A673 (cell line): ENCODE measurements around the gene SLC47A2. TPM values are rescaled to one million over a fixed set of nuclear protein-coding genes. Genes with fewer than 3 reads are reported as not detected.
"Not testable (repeated sequence)": the region's sequence is repeated elsewhere in the genome, so short reads cannot be mapped to it uniquely, and the experiment has no call there.

Experiments
- Bru-seq: library from RNA; stranded (reverse); fragments of 400-500 nt; gene quantifications from one replicate; lab custom pipeline; 2021; lab: Mats Ljungman, UMichigan
- BruChase-seq, 2 experiments: library from RNA; stranded (reverse); fragments of 400-500 nt; gene quantifications; one replicate each; lab custom pipeline; 2021; lab: Mats Ljungman, UMichigan
- BruUV-seq: library from RNA; stranded (reverse); fragments of 400-500 nt; replicated peaks from 2 replicates; lab custom pipeline; 2021; lab: Mats Ljungman, UMichigan
- CTCF ChIA-PET: fragments of 300-600 bp; sonication (Branson Sonifier 250); formaldehyde crosslinking; loops from one replicate; lab custom pipeline; 2022; ENCODE audit warnings: antibody characterized with exemption; lab: Charles Lee
- POLR2A ChIA-PET: fragments of 300-600 bp; sonication (Branson Sonifier 250); formaldehyde crosslinking; loops from one replicate; lab custom pipeline; 2022; ENCODE audit warnings: antibody characterized with exemption; ENCODE audit not compliant: low non-redundant PET; lab: Charles Lee
- DNase-seq: peaks from one replicate; pipeline ENCODE4 v3.0.0-alpha.2; 2015; ENCODE audit warnings: low spot score
- H3K27ac ChIP-seq: fragments of 200-600 bp; sonication (generic); 2 replicates; pipeline ENCODE4 v1.5.1; 2016; ENCODE audit warnings: mixed run types, low read depth, mild to moderate bottlenecking, mixed read lengths, antibody characterized with exemption, low read length; ENCODE audit not compliant: poor library complexity, severe bottlenecking
- H3K27me3 ChIP-seq: fragments of 200-600 bp; sonication (generic); replicated peaks from 2 replicates; pipeline ENCODE4 v1.6.1; 2017; ENCODE audit warnings: mixed run types, low read depth, mild to moderate bottlenecking, mixed read lengths, antibody characterized with exemption, low read length; ENCODE audit not compliant: insufficient read depth, poor library complexity
- H3K36me3 ChIP-seq: fragments of 200-600 bp; sonication (generic); 2 replicates; pipeline ENCODE4 v1.6.1; 2016; ENCODE audit warnings: mixed run types, mild to moderate bottlenecking, mixed read lengths, antibody characterized with exemption, low read length; ENCODE audit not compliant: insufficient read depth, poor library complexity, severe bottlenecking
- H3K4me1 ChIP-seq: fragments of 200-600 bp; sonication (generic); 2 replicates; pipeline ENCODE4 v1.6.1; 2017; ENCODE audit warnings: mixed run types, mild to moderate bottlenecking, mixed read lengths, antibody characterized with exemption, low read length; ENCODE audit not compliant: insufficient read depth, poor library complexity, severe bottlenecking
- H3K4me3 ChIP-seq: fragments of 200-600 bp; sonication (generic); 2 replicates; pipeline ENCODE4 v1.5.1; 2016; ENCODE audit warnings: low read depth, mixed run types, mild to moderate bottlenecking, mixed read lengths, low read length; ENCODE audit not compliant: poor library complexity, severe bottlenecking
- H3K9me3 ChIP-seq: fragments of 200-600 bp; sonication (generic); 2 replicates; pipeline ENCODE4 v1.6.1; 2016; ENCODE audit warnings: mixed run types, low read depth, mild to moderate bottlenecking, mixed read lengths, antibody characterized with exemption, low read length; ENCODE audit not compliant: poor library complexity, severe bottlenecking
- EZH2 ChIP-seq: fragments of 200-600 bp; sonication (generic); IDR thresholded peaks from 2 replicates; pipeline ENCODE4 v1.6.1; 2017; ENCODE audit warnings: borderline replicate concordance, low read depth, mild to moderate bottlenecking, mixed read lengths, antibody characterized with exemption, low read length; ENCODE audit not compliant: poor library complexity, severe bottlenecking
- intact Hi-C: fragments of 100-400 bp; cut with micrococcal nuclease; formaldehyde crosslinking; loops from one replicate; pipeline ENCODE4 v1.10.0; 2022; ENCODE audit not compliant: unreplicated experiment
- long read RNA-seq: library from polyadenylated mRNA; stranded (forward); transcript quantifications from one replicate; pipeline ENCODE4 v2.0.0, GENCODE V29; 2022
- total RNA-seq: library from RNA; stranded (reverse); gene quantifications from 2 replicates; pipeline ENCODE4 v1.2.3, GENCODE V29; 2021
- TF ChIP-seq, protein P1 (sequence below): fragments of 300-800, 200-600 bp; sonication (generic); conservative IDR thresholded peaks from 2 replicates; pipeline ENCODE4 v1.5.1; 2017; ENCODE audit warnings: low read depth, mild to moderate bottlenecking, antibody characterized with exemption, low read length, moderate library complexity, mixed read lengths

The SLC47A2 gene, protein sequence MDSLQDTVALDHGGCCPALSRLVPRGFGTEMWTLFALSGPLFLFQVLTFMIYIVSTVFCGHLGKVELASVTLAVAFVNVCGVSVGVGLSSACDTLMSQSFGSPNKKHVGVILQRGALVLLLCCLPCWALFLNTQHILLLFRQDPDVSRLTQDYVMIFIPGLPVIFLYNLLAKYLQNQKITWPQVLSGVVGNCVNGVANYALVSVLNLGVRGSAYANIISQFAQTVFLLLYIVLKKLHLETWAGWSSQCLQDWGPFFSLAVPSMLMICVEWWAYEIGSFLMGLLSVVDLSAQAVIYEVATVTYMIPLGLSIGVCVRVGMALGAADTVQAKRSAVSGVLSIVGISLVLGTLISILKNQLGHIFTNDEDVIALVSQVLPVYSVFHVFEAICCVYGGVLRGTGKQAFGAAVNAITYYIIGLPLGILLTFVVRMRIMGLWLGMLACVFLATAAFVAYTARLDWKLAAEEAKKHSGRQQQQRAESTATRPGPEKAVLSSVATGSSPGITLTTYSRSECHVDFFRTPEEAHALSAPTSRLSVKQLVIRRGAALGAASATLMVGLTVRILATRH
- total RNA-seq: not detected in 2 replicates
- percentile 3 among the genes with signal in this experiment for Bru-seq, nascent RNA
- BruChase-seq, experiment 1, labeled RNA remaining after a 2-hour chase: not detected
- BruChase-seq, experiment 2, labeled RNA remaining after a 6-hour chase: percentile 2 among the genes with signal in this experiment
- long read RNA-seq: 0 reads

DNA sequence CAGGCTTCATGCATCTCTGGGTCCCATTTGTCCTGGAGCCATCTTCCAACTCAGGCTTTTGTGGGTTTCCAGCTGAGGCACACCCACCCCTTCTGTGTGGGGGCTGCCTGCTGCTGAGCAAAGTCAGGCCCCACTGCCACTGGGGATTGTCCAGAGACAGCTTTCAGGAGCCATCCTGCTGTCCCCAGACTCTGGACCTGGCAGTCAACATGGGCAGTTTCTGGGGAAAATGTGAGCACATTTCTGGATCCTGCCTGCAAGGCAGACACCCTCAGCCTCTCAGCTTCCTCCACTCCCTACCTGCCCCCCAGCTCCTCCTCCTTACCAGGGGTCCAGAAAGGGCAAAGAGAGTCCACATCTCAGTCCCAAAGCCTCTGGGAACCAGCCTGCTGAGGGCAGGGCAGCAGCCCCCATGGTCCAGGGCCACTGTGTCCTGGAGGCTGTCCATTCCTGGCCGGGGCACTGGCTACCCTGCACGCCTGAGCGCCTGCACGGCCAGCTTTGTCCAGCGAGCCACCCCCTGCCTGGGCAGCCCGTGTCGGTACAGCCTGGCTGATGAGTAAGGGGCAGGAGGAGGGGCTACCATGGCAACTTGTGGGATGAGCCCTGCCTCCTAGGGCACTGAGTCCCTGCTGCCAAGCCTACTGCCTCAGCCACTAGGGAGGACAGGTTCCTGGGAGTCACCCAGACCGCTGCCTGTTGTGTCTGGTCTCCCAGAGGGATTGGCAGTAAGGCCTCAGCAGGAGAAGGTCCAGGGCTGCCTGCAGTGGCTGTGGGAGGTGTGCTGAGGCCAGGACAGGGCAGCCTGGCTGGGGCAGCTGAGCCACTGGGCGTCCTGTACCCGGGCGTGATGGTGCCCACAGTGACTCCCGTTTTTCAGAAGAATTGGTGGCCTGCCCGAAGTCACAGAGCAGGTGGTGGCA is at the start of gene SLC47A2:
Gene SLC47A2, minus strand, starts transcription at position 477 of the 923 bp plus-strand sequence. Its CDS starts 29 bp downstream, at position 448.
- POLR2A ChIA-PET: no interaction called here
- Histone ChIP-seq H3K9me3 (no peaks in the 10 kb centered on the region), H3K27ac (no peak within 1 kb of the TSS), H3K4me1 (no peaks in the 10 kb centered on the region), H3K4me3 (no peak within 1 kb of the TSS), H3K27me3 (no peaks in the 10 kb centered on the region), H3K36me3 (no peaks in the 10 kb centered on the region)
- BruUV-seq: no TSS peak
- DNase-seq: no peak
- intact Hi-C loops: no loop called here
- CTCF ChIA-PET: no interaction called here
- TF ChIP-seq, protein P1, sequence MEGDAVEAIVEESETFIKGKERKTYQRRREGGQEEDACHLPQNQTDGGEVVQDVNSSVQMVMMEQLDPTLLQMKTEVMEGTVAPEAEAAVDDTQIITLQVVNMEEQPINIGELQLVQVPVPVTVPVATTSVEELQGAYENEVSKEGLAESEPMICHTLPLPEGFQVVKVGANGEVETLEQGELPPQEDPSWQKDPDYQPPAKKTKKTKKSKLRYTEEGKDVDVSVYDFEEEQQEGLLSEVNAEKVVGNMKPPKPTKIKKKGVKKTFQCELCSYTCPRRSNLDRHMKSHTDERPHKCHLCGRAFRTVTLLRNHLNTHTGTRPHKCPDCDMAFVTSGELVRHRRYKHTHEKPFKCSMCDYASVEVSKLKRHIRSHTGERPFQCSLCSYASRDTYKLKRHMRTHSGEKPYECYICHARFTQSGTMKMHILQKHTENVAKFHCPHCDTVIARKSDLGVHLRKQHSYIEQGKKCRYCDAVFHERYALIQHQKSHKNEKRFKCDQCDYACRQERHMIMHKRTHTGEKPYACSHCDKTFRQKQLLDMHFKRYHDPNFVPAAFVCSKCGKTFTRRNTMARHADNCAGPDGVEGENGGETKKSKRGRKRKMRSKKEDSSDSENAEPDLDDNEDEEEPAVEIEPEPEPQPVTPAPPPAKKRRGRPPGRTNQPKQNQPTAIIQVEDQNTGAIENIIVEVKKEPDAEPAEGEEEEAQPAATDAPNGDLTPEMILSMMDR: no peak
- TF ChIP-seq EZH2: no peak

DNA sequence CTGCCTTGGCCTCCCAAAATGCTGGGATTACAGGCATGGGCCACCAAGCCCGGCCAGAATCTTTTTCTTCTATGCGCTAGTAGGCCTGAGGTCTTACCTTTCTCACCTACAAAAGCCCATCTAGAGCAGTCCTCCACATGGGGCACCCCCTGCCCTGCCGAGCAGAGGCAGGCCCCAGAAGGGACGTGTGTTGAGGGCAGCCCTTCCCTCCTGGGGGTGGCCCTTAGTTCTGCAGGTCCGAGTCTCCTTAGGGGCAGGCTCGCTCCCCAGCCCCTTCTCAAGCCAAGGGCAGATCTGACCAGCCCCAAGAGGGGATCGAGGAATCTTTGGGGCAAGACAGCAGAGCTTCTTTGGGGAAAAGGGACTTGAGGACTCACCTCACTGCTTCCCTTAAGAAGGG is 49.6 kb upstream of the SLC47A2 start:
- ChIA-PET CTCF (interaction anchor here (0.5 to 0.7 kb wide), 3 partner anchors 12 to 283 kb away, joined by 3 to 4 read pairs (median 3); no protein-coding TSS in a partner anchor), POLR2A (no interaction called here)
- BruUV-seq: no TSS peak
- no peaks in the 10 kb centered on the region for H3K36me3 ChIP-seq
- H3K9me3 ChIP-seq: no peaks in the 10 kb centered on the region
- H3K4me3 ChIP-seq: no peak overlapping the region
- H3K4me1 ChIP-seq: no peaks in the 10 kb centered on the region
- no peak for TF ChIP-seq EZH2
- TF ChIP-seq, protein P1: no peak
- no peak overlapping the region for H3K27ac ChIP-seq
- DNase-seq: no peak
- no peaks in the 10 kb centered on the region for H3K27me3 ChIP-seq
- intact Hi-C loops: loop anchor here (2.0 kb wide), 1 partner anchor 251 kb away; no protein-coding TSS in a partner anchor

DNA sequence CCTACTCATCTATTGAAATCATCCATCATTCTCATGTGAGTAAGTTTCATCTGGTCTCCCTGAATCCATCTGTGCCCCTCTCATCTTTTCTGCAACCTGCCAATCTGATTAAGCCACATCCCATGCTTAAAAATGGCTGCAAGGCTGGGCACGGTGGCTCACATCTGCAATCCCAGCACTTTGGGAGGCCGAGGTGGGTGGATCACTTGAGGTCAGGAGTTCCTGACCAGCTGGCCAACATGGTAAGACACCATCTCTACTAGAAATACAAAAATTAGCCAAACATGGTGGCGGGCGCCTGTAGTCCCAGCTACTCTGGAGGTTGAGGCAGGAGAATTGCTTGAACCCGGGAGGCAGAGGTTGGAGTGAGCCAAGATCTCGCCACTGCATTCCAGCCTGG is 47.6 kb upstream of the SLC47A2 start:
- BruUV-seq, DNase-seq, H3K4me3 ChIP-seq, H3K9me3 ChIP-seq, intact Hi-C loops, H3K36me3 ChIP-seq, H3K4me1 ChIP-seq, POLR2A ChIA-PET, H3K27ac ChIP-seq, H3K27me3 ChIP-seq: not testable (repeated sequence)
- CTCF ChIA-PET: interaction anchor here (0.7 to 1.0 kb wide), 2 partner anchors 12 to 401 kb away, joined by 3 to 8 read pairs; partner anchors contain the start of gene B9D1
